ENCODE measurements around the gene CAPNS1. TPM values are rescaled to one million over a fixed set of nuclear protein-coding genes. Genes with fewer than 3 reads are reported as not detected.

CAPNS1 gene
- total RNA-seq, 4 donors from 2014 or later = 179 to 235 (median 213) TPM

DNA sequence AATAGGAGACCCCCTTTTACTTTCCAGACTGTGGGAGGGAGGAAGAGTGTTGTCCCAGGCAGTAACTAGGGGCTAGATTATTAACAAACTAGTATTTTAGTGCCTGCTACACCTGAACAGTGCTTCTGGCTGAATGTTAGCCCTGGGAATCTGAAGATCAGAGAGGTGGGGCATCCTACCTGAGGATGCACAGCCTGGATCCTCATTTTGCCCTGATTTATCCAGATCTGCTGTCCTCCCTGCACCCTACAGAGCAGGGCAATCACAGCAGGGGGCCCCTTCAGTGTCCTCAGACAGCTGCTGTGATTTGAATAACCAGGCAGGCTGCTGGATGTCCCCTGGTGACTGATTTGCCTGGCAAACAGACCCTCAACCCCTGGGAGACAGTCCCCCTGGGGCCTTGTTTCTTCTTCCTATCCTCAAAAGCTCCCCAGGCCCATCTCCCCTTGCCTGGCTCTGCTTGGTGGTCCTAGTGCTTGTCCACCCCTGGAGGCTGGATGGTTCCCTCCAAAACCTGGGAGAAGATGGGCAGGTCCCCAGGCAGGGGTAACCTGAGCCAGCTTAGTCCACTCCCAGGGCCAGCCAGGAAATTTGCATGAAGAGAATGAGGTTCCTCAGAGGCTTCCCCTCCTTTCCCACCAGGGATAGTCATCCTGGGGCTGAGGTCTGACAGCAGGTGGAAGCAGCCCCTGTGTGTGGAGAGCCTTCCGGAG is 29.2 kb upstream of the CAPNS1 start, which contains the start of gene OVOL3:
TSS of gene OVOL3 (plus strand) at position 657 of the 713 bp plus-strand sequence. CDS start 60 bp downstream, outside the sequence.
- WGBS, 2 donors = 83 to 86% methylated on average over 1 of the region's 1 CpG
- Histone ChIP-seq H3K4me1 (peaks cover 0 to 19% (median 8%) of the 10 kb centered on the region in 4 donors), H3K4me3 (no peak within 1 kb of the TSS), H3K27me3 (no peaks in the 10 kb centered on the region), H3K9me3 (no peaks in the 10 kb centered on the region), H3K27ac (no peak within 1 kb of the TSS), H3K36me3 (peaks cover 0 to 79% (median 3%) of the 10 kb centered on the region in 3 donors)
- DNase-seq (ENCODE audit: low spot score in 2 of 2) = no peak
- TF ChIP-seq POLR2A (IDR thresholded peaks at IDR 0.05) = no peak

DNA sequence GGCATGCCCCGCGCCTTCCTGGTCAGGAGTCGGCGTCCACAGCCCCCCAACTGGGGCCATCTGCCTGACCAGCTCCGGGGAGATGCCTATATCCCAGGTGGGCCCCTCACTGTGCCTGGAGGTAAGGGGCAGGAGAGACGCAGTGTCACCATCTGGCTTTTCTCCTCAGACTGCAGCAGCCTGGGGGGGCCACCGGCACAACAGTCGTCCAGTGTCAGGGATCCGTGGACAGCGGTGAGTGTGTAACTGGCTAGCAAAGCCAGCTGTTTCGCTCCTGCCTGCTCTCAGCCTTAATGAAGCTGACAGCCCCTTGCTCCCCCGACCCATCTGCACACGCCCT is 28.7 kb upstream of the CAPNS1 start:
- H3K27me3 ChIP-seq = no peaks in the 10 kb centered on the region
- H3K4me3 ChIP-seq = no peak overlapping the region
- peaks cover 0 to 75% (median 3%) of the 10 kb centered on the region in 3 donors for H3K36me3 ChIP-seq
- H3K9me3 ChIP-seq = no peaks in the 10 kb centered on the region
- peaks cover 0 to 24% (median 12%) of the 10 kb centered on the region in 4 donors for H3K4me1 ChIP-seq
- no peak overlapping the region for H3K27ac ChIP-seq
- DNase-seq (ENCODE audit: low spot score in 2 of 2) = no peak
- WGBS, 2 donors = 71 to 77% methylated on average over 10 to 13 of the region's 13 CpGs
- TF ChIP-seq POLR2A (IDR thresholded peaks at IDR 0.05) = no peak
- TF ChIP-seq, protein P1, sequence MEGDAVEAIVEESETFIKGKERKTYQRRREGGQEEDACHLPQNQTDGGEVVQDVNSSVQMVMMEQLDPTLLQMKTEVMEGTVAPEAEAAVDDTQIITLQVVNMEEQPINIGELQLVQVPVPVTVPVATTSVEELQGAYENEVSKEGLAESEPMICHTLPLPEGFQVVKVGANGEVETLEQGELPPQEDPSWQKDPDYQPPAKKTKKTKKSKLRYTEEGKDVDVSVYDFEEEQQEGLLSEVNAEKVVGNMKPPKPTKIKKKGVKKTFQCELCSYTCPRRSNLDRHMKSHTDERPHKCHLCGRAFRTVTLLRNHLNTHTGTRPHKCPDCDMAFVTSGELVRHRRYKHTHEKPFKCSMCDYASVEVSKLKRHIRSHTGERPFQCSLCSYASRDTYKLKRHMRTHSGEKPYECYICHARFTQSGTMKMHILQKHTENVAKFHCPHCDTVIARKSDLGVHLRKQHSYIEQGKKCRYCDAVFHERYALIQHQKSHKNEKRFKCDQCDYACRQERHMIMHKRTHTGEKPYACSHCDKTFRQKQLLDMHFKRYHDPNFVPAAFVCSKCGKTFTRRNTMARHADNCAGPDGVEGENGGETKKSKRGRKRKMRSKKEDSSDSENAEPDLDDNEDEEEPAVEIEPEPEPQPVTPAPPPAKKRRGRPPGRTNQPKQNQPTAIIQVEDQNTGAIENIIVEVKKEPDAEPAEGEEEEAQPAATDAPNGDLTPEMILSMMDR (IDR thresholded peaks at IDR 0.05) = no peak

DNA sequence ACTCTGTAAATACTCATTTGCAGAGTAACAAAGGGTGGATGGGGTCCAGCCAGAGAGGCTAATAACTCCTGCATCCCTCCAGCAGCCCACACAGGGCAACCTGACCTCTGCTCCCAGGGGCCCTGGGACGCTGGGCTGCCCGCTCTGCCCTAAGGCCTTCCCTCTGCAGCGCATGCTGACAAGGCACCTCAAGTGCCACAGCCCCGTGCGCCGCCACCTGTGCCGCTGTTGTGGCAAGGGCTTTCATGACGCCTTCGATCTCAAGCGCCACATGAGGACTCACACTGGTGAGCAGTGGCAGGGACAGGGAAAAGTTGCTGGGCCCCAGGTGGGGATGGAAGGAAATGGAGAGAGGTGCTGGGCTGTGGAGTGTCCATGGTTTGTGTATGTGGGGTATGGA is 27.2 kb upstream of the CAPNS1 start:
- H3K4me3 ChIP-seq = no peak overlapping the region
- H3K4me1 ChIP-seq = peaks cover 0 to 39% (median 19%) of the 10 kb centered on the region in 4 donors
- no peaks in the 10 kb centered on the region for H3K9me3 ChIP-seq
- no peaks in the 10 kb centered on the region for H3K27me3 ChIP-seq
- WGBS, 2 donors = 93 to 95% methylated on average over 10 of the region's 10 CpGs
- H3K27ac ChIP-seq = no peak overlapping the region
- no peak for DNase-seq (ENCODE audit: low spot score in 2 of 2)
- H3K36me3 ChIP-seq = peaks cover 0 to 75% (median 3%) of the 10 kb centered on the region in 3 donors
- TF ChIP-seq EP300 (IDR thresholded peaks at IDR 0.05) (no peak), POLR2A (IDR thresholded peaks at IDR 0.05) (no peak)
- TF ChIP-seq, protein P1 (IDR thresholded peaks at IDR 0.05) = no peak

DNA sequence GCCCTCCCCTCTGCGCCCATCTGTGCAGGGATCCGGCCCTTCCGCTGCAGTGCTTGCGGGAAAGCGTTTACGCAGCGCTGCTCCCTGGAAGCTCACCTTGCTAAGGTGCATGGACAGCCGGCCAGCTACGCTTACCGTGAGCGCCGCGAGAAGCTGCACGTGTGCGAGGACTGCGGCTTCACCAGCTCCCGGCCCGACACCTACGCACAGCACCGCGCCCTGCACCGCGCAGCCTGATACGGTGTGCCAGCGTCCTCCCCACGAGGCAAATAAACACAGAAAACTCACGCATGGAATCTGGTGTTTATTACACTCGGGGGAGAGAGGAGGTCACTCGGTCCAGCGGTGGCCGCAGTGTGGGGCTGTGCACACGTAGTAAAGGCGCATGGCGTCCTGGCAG is 26.4 kb upstream of the CAPNS1 start:
- Histone ChIP-seq H3K27me3 (no peaks in the 10 kb centered on the region), H3K9me3 (no peaks in the 10 kb centered on the region), H3K27ac (peak overlapping the region in 3 of 4 donors; percentile 83 to 95 (median 94)), H3K4me1 (peaks cover 0 to 46% (median 21%) of the 10 kb centered on the region in 4 donors), H3K36me3 (peaks cover 0 to 75% (median 3%) of the 10 kb centered on the region in 3 donors), H3K4me3 (peak overlapping the region in 2 of 4 donors; percentile 91 to 97)
- no peak for TF ChIP-seq EP300 (IDR thresholded peaks at IDR 0.05)
- TF ChIP-seq, protein P1 (IDR thresholded peaks at IDR 0.05) = no peak
- no peak for TF ChIP-seq POLR2A (IDR thresholded peaks at IDR 0.05)
- DNase-seq (ENCODE audit: low spot score in 2 of 2) = no peak
- 83 to 89% methylated on average over 34 of the region's 34 CpGs for WGBS, 2 donors

DNA sequence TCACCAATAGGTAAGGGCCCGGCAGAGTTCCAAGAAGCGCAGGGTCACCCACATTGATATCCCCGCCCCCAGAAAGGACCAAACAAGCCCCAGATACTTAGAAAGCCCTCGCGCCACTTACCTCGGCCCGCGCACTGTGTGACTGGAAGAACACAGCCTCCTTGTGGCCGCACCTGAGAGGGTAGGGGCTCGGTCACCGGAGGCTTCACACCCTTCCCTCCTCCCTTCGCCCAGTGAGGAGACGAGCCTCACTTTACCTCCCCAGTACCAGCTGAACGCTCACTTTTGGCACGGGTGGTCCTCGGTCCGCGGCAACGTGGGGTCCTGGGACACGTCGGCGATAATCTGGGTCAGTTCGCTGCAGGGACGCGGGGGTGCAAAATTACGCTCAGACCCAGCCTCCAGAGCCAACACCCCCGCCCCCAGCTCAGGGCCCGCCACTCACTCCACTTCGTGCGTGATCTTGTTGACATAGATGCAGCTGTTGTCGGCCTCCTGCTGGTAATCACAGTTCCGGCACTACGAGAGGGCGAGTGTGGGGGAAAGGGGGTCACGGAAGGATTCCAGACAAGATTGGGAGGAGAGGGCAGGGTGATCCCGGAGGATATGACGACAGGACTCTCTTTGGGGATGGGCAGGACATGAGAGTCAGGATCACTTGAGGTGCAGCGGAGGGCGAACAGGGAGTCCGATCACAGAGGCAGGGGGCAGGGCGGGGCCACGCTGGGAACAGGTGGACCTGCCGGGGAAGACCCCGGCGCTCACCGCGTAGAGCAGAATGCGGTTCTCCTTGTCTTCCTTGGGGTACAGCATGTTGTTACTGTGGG is 25.8 kb upstream of the CAPNS1 start:
- peak overlapping the region; percentile 58 to 97 (median 75) for H3K4me3 ChIP-seq
- peak overlapping the region; percentile 73 to 95 (median 88) for H3K27ac ChIP-seq
- H3K9me3 ChIP-seq = no peaks in the 10 kb centered on the region
- TF ChIP-seq POLR2A (IDR thresholded peaks at IDR 0.05) = no peak
- TF ChIP-seq, protein P1 (IDR thresholded peaks at IDR 0.05) = peak in 2 of 5 experiments; percentile 12 to 14
- DNase-seq (ENCODE audit: low spot score in 2 of 2) = peak in 1 of 2 donors; percentile 22
- H3K36me3 ChIP-seq = peaks cover 0 to 75% (median 3%) of the 10 kb centered on the region in 3 donors
- H3K4me1 ChIP-seq = peaks cover 0 to 48% (median 21%) of the 10 kb centered on the region in 4 donors
- H3K27me3 ChIP-seq = no peaks in the 10 kb centered on the region
- 9 to 13% methylated on average over 29 to 42 of the region's 48 CpGs for WGBS, 2 donors
